Activated naive CD4-positive, alpha-beta T cell (primary cell): Measurements from ENCODE around the gene DDX28.
A peak's percentile ranks its signal among the peaks of the same experiment; 100 is the strongest.
"Not testable (repeated sequence)": the region's sequence is repeated elsewhere in the genome, so short reads cannot be mapped to it uniquely, and the experiment has no call there.

Source experiments
- DNase-seq, 4 experiments: peaks; one replicate each; lab custom pipeline; 2025; lab: John Stamatoyannopoulos, UW

Gene DDX28

DNA sequence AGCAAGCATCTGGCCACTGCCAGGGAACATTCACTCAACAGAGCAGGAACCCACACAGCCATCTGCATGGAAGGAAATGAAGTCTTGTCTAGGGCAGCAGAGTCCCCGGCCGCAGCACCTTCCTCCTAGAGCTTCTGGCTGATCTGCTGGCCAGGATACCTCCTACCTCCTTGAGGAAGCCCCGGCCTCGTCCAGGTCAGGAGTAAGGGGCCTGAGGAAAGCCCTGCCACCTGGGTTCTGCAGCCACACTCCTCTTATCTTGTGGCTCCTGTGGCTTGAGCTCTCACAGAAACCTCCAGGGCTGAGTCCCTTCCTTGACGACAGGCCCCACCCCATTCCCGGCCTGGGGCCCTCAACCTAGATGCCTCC lies 29.0 kb downstream of the DDX28 start:
- not testable (repeated sequence) for DNase-seq

DNA sequence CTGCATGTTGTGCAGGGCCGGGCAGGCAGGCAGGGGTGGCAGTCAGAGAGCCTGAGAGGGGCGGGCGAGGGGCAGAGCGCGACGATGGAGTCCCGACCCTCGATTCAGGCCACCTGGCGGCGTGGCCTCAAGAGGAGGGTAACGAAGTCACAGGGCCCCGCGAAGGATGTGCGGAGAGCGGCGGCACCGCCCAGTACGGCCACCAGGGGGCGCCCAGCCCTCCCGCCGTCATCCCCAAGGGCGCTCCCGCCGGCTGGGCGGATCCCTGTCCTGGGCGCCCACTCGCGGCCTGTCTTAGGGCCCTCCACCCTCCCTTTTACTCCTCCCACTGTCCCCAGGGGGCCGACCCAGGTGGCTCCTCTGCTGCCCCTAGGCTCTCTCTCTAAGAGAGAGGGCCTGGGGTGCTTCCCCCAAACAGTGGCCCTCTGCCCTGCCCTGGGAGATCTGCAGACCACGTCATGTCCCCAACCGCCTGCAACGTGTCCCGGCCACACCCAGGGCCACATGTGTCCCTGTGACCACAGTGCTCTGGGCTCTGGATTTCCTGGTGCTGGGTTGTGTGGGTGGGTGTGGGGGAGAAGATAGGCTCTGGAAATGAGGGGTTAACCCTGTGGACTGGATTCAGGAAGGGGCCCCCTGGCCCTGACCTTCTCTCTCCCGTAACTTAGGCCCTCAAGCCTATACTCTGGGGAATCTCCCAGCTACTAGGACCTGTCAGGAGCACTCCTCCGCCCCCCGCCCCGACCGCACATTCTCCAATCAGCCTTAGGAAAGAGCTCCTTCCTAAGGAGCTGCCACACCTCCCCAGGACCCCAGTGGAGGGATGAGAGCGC lies 29.6 kb downstream of the DDX28 start:
- DNase-seq, result peak; percentile 59 to 78 (median 66)

DNA sequence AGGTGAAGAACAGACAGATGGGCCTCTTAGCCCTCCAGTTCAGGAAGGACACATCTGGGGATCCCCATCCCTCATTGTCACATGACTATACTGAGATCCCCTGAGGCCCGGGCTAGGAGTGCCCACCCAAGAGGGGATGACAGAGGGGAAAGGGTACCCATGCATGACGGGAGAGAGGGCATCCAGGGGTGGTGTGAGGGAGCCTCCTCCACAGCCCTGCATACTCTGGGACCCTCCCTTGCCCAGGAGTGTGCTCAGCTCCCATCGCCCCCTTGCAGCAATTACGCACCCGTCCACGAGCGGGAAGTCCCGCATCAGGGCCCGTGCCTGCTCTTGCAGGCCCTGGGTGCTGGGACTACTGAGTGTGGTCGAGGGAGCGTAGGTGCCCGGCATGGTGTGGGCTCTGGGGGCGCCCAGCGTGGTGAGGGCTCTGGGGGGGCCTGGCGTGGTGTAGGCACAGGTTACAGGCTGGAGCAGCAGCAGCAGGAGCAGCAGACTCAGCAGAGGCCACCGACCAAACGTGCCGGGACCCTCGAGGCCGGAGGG lies 30.3 kb downstream of the DDX28 start:
- DNase-seq, result no peak

- DNase-seq, result no peak
Observed at GRCh38 chr16:67990018-67990386, 33.0 kb downstream of the DDX28 start.

DNA sequence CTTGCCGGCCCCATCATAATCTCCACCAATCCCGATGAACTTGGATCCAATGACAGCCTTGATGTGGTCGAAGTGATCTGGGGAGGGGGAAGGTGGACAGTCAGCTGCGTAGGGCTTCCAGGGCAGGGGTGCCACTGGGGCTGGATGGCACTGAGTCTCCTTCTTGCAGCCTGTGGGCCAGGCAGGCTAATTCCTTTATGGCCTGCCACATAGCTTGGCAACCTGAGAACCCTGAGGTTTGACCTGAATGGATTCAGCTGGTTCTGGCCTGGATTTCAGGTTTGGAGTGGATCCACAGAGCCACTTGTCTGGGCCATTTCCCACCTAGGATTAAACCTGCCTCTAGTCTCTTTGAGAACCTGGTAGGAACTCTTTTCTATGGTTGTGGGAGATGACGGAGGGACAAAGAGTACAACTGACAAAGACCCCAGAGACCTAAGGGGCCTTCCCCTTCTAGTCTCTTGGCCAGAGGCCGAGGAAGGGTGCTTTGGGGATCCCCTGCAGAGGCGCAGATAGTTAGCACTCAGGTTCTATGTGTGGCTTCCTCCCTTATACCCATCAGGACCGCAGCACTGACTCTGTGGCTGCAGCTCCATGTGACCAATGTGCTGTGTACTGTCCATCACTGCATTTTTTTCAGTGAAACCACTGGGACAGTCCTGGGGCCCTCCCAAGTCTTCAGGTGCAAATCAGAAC lies 33.6 kb downstream of the DDX28 start:
- no peak for DNase-seq

DNA sequence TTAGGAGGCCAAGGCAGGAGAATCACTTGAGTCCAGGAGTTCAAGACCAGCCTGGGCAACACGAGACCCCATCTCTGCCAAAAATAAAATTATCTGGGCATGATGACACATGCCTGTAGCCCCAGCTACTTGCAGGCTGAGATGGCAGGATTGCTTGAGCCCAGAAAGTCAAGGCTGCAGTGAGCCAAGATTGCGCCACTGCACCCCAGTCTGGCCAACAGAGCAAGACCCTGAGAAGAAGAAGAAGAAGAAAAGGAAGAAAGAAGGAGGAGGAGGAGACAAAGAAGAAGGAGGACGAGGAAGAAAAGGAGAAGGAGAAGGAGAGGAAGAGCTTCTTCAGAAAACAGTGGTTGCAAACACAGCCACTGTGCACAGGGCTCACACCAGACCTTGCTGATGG lies 34.4 kb downstream of the DDX28 start:
- no peak for DNase-seq

DNA sequence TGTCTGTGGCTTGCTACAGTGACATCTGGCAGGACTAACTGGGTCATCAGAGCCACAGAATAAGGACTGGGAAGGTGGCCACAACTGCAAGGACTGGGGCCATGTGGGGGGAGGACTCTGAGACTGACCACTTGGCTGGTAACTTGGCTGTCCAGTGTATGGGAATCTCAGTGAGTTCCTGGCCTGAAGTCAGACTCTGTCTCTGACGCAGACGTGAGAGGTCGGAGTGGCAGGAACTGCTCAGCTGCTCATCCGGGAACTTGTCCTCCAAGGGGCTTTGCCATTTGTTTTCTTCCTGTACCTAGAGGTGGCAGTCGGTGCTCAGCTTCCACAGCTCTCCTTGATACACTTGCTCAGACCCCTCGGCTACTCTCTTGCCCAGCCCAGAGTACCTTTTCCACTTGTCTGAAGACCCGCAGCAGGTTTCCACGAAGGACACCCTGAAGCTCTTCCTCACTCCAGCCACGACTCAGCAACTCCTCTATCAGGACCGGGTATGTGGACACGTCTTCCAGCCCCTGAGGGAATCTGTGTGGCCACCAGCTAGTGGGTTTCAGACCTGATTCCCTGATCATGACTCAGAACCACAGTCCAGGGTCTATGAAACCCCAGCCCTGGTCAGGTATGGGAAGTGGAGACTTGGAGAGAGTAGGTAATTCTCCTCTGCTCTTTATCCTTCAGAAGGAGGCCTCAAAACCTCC lies 35.4 kb downstream of the DDX28 start:
- DNase-seq, result no peak

DNA sequence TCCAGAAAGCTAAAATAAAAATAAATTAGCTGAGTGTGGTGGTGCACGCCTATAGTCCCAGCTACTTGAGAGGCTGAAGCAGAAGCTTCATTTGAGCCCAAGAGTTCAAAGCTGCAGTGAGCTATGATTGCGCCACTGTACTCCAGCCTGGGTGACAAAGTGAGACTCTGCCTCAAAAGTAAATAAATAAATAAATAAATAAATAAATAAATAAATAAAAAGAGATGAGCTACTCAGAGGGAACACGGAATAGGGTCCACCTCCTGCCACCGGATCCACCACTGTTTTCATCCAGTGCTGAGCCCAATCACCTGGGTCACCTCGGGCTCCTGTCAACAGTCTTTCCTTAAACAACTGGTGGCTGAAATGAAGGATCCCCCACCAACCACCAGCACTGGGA lies 36.1 kb downstream of the DDX28 start:
- no peak for DNase-seq

DNA sequence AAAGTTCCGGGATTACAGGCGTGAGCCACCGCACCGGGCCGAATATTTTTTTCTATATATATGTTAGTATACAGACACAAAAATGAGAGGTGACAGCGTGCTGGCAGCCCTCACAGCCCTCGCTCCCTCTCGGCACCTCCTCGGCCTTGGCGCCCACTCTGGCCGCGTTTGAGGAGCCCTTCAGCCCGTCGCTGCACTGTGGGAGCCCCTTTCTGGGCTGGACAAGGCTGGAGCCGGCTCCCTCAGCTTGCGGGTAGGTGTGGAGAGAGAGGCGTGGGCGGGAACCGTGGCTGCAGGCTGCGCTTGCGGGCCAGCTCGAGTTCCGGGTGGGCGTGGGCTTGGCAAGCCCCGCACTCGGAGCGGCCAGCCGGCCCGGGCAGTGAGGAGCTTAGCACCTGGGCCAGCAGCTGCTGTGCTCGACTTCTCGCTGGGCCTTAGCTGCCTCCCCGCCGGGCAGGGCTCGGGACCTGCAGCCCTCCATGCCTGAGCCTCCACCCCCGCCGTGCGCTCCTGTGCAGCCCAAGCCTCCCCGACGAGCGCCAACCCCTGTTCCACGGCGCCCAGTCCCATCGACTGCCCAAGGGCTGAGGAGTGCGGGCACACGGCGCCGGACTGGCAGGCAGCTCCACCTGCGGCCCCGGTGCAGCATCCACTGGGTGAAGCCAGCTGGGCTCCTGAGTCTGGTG lies 40.9 kb downstream of the DDX28 start:
- DNase-seq, result no peak

GRCh38 chr16:67979955-67980678 lies 42.9 kb downstream of the DDX28 start, which contains the start of gene DPEP3:
DPEP3 (minus strand) TSS chr16:67980499; CDS start chr16:67980380, 119 bp downstream.
- DNase-seq, result no peak

- no peak for DNase-seq
Observed at GRCh38 chr16:67977469-67978227, 45.4 kb downstream of the DDX28 start.

GRCh38 chr16:67977005-67977404 lies 46.0 kb downstream of the DDX28 start:
- DNase-seq, result no peak

GRCh38 chr16:67976205-67976604 lies 46.8 kb downstream of the DDX28 start:
- DNase-seq, result no peak

DNA sequence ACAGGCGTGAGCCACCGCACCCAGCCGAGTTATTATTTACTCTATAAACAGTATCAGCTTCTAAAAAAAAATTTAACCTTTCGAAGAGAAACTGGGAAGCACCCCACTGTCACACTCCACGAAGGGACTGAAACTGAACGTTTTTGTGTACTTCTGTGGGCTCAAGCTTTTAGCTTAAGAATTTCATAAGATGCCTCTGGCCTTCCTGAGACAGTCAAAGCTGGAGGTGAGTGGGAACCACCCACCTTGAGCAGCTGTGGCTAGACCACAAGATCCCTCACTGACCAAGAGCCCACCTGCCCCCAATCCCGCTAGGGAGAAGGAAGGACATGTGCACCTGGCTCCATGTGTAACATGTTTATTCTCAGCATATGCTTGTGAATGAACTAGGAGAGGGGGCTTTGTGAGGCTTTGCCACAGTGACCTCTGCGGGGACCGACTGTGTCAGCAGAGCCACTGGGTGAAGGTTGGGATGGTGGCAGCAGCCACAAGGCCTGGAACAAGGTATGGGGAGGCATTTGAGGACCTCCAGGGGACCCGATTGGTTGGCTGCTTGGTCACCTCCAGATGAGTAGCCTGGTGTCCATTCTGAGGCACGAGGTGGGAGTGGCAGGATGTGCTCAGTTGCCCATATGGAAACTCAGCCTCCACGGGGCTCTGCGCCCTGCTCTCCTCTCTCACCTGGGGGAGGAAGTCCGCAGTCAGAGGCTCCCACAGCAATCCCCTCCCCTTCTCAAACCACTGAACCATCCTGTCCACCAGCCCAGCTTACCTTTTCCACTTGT lies 47.5 kb downstream of the DDX28 start:
- DNase-seq, result no peak

DNA sequence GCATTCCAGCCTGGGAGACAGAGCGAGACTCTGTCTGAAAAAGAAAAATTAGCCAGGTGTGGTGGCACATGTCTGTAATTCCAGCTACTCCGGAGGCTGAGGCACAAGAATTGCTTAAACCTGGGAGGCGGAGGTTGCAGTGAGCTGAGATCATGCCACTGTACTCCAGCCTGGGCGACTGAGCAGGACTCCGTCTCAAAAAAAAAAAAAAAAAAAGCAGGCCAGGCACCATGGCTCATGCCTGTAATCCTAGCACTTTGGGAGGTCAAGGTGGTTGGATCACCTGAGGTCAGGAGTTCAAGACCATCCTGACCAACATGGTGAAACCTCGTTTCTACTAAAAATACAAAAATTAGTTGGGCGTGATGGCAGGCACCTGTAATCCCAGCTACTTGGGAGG lies 50.7 kb downstream of the DDX28 start:
- DNase-seq, result not testable (repeated sequence)

DNA sequence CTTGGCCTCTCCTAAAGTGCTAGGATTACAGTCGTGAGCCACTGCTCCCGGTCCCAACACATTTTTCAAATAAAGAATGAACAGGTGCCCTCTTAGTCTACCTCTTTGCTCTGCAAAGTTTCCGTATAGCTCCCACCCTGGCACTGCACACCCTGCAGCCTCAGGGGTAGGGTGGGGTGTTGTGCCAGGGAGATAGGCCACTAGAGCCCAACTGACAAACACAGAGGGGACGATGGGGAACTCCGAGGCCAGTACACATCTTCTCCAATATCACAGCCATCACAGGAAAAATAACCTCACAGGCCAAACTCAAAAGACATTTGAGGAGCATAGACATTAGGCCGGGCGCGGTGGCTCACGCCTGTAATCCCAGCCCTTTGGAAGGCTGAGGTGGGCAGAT lies 51.9 kb downstream of the DDX28 start:
- no peak for DNase-seq
